ENCODE measurements around the gene AQP12B.

AQP12B gene

GRCh38 chr2:240727439-240727838 lies 44.8 kb upstream of the AQP12B start:
- TF ChIP-seq, protein P1, sequence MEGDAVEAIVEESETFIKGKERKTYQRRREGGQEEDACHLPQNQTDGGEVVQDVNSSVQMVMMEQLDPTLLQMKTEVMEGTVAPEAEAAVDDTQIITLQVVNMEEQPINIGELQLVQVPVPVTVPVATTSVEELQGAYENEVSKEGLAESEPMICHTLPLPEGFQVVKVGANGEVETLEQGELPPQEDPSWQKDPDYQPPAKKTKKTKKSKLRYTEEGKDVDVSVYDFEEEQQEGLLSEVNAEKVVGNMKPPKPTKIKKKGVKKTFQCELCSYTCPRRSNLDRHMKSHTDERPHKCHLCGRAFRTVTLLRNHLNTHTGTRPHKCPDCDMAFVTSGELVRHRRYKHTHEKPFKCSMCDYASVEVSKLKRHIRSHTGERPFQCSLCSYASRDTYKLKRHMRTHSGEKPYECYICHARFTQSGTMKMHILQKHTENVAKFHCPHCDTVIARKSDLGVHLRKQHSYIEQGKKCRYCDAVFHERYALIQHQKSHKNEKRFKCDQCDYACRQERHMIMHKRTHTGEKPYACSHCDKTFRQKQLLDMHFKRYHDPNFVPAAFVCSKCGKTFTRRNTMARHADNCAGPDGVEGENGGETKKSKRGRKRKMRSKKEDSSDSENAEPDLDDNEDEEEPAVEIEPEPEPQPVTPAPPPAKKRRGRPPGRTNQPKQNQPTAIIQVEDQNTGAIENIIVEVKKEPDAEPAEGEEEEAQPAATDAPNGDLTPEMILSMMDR (IDR thresholded peaks at IDR 0.05) = no peak

- TF ChIP-seq, protein P1 (IDR thresholded peaks at IDR 0.05) = no peak
These were observed 44.2 kb upstream of the AQP12B start for GRCh38 chr2:240726876-240727275.

GRCh38 chr2:240725671-240726070 lies 43.0 kb upstream of the AQP12B start:
- TF ChIP-seq, protein P1 (IDR thresholded peaks at IDR 0.05) = no peak

DNA sequence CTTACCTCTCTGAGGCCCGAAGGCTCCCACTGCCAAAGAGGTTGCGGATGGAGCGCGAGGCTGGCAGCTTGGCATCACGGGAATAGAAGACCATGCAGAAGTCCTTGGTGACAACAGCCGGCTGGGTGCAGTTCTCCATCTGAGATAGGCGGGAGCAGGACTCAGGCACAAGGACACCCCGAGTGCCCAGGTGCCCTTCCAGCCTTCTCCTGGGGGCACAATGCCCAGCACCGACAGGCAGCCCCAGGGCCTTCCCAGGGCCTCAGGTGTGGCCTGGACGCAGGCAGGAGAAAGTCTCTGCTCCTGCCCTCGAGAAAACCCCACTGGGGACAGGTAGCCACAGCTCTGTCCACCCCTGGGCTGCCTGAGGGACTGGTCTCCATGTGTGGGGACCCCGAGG lies 42.6 kb upstream of the AQP12B start:
- TF ChIP-seq, protein P1 (IDR thresholded peaks at IDR 0.05) = no peak

- TF ChIP-seq, protein P1 (IDR thresholded peaks at IDR 0.05) = no peak
These were observed 41.7 kb upstream of the AQP12B start for GRCh38 chr2:240724431-240724830.

DNA sequence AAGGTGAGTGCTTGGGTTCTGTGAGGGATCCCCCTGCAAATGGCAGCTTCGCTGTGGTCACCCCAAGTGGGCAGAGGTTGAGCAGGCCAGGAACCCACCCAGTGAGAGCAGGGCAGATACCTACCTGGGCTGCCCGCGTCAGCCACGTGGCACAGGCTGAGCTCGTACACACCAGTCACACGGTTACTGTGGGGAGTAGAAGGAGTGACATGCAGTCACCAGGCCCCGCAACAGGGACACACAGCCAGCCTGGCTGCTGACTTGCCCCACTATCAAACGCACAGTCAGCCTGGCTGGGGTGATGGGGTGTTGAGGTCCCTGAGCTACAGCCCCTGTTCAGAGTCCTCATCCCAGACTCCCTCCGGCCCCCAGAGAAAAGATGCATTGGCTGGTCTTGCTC lies 41.2 kb upstream of the AQP12B start:
- TF ChIP-seq, protein P1 (IDR thresholded peaks at IDR 0.05) = no peak

DNA sequence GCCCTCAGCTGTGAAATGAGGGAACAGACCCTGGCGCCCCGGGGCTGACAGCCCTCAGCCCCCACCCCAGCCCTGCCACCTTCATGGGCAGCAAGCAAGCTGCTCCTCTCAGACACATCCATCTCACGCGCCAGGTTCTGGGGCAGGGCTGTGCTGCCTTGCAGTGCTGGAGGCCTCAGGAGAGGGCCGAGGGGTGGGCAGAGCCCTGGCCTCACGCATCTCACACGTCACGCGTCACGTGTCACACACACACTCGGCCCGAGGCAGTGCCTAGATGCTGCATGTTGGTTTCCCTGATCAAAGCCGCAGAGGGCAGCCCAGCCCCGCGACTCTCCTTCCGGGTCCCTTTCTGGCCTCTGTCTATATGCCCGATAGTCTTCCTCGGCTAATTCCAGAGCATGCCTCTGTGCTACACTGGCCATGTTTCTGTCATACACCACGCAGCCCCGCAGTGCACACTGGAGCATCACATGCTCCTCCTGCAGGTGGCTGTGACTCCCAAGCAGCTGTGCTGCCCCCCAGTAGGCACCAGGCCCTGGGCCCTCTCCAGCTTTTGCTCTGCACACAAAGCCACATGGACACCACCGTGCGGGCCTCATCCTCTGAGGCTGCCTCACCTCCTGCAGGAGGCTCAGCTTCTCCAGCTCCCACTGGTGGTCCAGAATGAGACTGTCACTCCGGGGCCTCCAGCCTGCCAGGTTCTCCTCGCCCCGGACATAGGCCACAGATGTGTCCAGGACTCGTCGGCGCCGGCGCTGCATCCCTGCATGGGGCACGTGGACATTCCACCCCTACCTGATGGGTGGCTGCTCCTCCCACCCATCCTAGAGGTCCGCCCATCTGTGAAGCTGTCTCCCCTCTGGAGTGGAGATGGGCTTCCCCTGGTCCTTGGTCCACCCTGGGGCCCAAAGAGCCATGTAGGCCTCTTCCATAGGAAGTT lies 40.4 kb upstream of the AQP12B start:
- TF ChIP-seq, protein P1 (IDR thresholded peaks at IDR 0.05) = no peak

Data from LNCAP (cell line).